HL-60/S4 (cell line): ENCODE measurements around the gene WDR81.

Experiments
- in situ Hi-C: fragments of 300-500 bp; cut with MboI; formaldehyde crosslinking; loops from 2 replicates; pipeline ENCODE4 v1.14.3; 2022; ENCODE audit warnings: low sequenced_read_pairs

WDR81 gene

DNA sequence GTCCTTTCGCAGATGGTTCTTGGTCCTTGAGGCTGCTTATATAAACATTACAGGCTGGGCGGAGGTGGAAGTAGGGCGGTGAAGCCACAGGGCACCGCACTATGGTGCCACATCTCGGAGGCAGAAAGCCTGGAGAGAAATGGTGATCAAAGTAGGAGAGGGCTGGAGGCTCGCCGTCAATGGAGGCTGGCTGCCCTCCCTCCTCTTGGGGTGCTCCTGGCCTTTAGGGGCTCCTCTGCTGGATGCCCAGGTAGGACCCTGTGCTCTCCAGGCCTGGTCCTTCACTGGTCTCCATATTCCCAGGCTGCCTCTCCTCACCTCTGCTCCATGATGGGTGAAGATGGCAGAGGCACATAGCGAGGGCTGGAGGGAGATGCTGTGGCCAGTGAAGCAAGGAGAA, 12.2 kb upstream of the WDR81 start:
- in situ Hi-C loops = loop anchor here (25.0 kb wide), 1 partner anchor 325 kb away; the partner anchor contains the start of genes DPH1, OVCA2 and RTN4RL1

- in situ Hi-C loops = loop anchor here (25.0 kb wide), 1 partner anchor 324 kb away; the partner anchor contains the start of genes DPH1, OVCA2 and RTN4RL1
These were observed 11.2 kb upstream of the WDR81 start for GRCh38 chr17:1713160-1713877.

DNA sequence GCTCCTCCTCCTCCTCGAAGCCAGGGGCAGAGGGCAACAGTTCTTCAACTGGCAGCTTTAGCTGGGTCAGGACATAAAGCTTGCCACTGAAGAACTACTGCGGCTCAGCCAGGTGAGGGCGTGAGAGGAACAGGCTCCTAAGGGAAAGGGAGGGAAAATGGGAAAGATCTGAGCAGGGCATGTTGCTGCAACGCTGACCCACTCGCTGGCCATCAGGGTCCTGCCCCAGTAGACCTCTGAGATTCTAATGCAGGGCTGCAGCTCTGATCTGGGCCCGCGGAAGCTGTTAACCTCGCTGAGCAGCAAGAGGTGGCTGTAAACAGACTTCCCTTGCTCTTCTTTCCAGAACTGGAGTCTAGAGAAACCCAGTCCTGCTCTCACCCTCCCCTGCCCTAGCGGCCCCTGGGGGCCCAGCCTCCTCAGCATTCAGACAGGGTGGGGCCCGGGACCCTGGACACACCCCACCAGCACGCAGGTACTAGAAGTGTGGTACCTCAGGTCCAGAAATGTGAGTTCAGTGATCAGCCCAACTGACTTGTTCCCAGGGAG, 10.6 kb upstream of the WDR81 start:
- in situ Hi-C loops = loop anchor here (25.0 kb wide), 1 partner anchor 323 kb away; the partner anchor contains the start of genes DPH1, OVCA2 and RTN4RL1

DNA sequence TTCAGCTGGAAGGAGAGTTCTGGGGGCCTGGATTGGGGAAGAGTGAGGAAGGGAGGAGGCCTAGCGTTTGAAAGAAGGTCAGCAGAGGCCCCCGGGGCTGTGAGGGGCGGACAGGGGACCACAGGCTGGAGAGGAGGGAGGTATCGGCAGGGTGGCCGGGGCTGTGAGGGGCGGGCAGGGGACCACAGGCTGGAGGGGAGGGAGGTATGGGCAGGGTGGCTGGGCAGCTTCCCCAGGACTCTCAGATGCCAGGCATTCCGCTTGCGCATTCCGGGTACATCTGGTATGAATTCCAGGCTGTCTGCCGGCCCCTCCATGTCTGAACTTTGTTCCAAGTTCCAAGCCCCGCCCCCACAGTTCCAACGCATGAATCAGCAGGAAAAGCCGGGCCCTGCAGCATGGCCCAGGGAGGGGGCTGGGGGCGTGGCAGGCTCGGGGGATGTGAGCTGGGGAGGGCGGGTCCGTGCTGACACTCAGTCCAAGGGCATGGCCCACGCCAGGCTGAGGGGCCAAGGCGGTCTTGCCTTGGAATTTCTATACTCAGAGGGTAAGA, 10.0 kb upstream of the WDR81 start:
- in situ Hi-C loops = loop anchor here (25.0 kb wide), 1 partner anchor 323 kb away; the partner anchor contains the start of genes DPH1, OVCA2 and RTN4RL1

GRCh38 chr17:1714980-1715802, 9.3 kb upstream of the WDR81 start:
- in situ Hi-C loops = loop anchor here (25.0 kb wide), 1 partner anchor 322 kb away; the partner anchor contains the start of genes DPH1, OVCA2 and RTN4RL1

- in situ Hi-C loops = loop anchor here (25.0 kb wide), 1 partner anchor 322 kb away; the partner anchor contains the start of genes DPH1, OVCA2 and RTN4RL1
These were observed 8.8 kb upstream of the WDR81 start for GRCh38 chr17:1715803-1716075.

- in situ Hi-C loops = loop anchor here (25.0 kb wide), 1 partner anchor 321 kb away; the partner anchor contains the start of genes DPH1, OVCA2 and RTN4RL1
These were observed 8.2 kb upstream of the WDR81 start for GRCh38 chr17:1716076-1716911.

DNA sequence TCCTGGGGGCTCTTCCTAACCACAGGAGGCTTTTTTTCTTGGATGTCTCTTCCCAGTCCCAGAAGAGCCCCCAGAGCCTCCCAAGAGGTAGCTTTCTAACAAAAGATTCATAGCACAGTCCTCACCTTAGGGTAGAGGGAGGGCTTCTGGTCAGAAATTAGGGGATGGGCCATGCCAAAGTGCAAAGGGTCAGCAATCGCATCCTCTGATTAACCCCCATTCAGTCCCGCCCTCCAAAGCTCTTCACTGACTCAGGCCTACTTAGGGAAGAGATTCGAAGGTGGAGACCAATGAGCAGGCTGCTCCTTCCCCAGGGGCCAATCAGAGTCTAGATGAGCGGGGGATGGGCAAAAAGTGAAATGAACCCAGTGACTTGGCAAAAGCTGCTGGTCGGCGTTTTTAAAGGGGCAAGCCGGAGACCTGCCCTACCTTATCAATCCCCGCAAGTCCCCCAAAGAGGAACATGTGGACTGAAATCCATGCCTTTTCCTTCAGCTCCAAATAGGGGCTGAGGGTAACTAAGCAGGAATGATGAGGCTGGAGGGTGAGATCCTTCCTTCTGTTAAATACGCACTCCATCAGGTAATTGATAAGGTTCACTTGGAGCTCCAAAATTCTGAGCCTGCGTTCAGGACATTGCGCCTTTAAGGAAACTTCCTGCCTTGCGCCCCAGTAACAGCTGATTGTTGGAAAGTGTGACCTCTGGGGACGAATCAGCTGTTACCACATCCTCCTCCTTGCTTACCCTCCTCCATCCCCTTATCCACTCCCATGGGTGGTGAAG, 7.4 kb upstream of the WDR81 start:
- in situ Hi-C loops = loop anchor here (25.0 kb wide), 1 partner anchor 320 kb away; the partner anchor contains the start of genes DPH1, OVCA2 and RTN4RL1

DNA sequence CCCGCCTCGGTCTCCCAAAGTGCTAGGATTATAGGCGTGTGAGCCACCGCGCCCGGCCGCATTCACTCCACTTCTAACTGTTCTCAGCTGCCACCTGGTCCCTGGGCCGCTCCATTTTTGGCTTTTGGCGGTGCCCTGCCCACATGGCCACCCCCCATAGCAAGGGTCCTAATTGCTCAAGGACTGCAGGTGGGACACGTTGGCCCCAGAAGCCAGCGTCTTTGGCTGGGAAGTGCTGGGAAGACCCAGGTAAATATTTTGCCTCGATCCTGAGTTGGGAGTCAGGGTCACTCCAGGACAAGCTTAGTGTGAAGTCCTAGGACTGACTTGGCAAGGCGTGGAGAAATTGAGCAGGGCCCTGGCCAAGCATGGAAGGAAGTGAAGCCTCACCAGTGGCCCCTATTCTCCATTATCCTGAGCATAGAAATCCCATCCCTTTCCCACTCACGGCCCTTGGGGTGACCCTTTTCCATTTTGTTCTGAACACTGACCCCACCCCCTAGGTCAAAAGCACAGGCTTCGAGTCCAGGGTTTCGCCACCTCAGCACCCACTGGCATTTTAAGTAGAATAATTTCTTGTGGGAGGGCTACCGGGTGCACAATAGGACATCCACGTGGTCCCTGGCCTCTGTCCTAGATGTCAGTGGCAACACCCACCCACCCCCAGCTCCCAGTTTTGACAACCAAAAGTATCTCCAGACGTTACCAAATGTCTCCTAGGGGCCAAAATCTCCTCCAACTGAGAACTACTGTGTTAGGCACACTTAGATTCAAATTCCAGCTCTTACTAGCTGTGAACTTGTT, 5.9 kb upstream of the WDR81 start:
- in situ Hi-C loops = loop anchor here (25.0 kb wide), 1 partner anchor 319 kb away; the partner anchor contains the start of genes DPH1, OVCA2 and RTN4RL1

GRCh38 chr17:1720856-1721386, 3.6 kb upstream of the WDR81 start:
- in situ Hi-C loops = loop anchor here (25.0 kb wide), 1 partner anchor 316 kb away; the partner anchor contains the start of genes DPH1, OVCA2 and RTN4RL1

DNA sequence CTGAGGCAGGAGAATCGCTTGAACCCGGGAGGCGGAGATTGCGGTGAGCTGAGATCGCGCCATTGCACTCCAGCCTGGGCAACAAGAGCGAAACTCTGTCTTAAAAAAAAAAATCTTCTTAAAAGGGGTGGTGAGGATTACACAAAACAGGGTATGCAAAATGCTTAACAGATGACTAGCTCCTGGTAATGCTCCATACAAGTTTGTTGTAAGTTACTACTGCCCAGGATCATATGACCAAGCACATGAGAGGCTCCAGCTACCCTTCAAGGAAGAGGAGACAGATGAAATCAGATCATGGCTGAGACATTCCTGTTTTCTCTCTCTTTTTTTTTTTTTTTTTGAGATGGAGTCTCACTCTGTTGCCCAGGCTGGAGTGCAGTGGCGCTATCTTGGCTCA, 2.5 kb upstream of the WDR81 start:
- in situ Hi-C loops = loop anchor here (25.0 kb wide), 1 partner anchor 315 kb away; the partner anchor contains the start of genes DPH1, OVCA2 and RTN4RL1

GRCh38 chr17:1724869-1725641, 551 bp downstream of the WDR81 start:
- in situ Hi-C loops = loop anchor here (25.0 kb wide), 1 partner anchor 312 kb away; the partner anchor contains the start of genes DPH1, OVCA2 and RTN4RL1

DNA sequence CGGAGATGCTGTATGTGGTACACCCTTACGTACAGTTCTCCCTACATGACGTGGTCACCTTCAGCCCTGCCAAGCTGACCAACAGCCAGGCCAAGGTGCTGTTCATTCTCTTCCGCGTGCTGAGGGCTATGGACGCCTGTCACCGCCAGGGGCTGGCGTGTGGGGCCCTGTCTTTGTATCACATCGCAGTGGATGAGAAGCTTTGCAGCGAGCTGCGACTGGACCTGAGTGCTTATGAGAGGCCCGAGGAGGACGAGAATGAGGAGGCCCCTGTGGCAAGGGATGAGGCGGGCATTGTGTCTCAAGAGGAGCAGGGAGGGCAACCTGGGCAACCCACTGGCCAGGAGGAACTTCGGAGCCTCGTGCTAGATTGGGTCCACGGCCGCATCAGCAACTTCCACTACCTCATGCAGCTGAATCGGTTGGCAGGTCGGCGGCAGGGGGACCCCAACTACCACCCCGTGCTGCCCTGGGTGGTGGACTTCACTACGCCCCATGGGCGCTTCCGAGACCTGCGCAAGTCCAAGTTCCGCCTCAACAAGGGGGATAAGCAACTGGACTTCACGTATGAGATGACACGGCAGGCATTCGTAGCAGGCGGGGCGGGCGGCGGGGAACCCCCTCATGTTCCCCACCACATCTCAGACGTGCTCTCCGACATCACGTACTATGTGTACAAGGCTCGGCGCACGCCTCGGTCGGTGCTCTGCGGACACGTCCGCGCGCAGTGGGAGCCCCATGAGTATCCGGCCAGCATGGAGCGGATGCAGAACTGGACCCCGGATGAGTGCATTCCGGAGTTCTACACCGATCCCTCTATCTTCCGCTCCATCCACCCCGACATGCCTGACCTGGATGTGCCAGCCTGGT, 1.4 kb downstream of the WDR81 start:
- in situ Hi-C loops = no loop called here

DNA sequence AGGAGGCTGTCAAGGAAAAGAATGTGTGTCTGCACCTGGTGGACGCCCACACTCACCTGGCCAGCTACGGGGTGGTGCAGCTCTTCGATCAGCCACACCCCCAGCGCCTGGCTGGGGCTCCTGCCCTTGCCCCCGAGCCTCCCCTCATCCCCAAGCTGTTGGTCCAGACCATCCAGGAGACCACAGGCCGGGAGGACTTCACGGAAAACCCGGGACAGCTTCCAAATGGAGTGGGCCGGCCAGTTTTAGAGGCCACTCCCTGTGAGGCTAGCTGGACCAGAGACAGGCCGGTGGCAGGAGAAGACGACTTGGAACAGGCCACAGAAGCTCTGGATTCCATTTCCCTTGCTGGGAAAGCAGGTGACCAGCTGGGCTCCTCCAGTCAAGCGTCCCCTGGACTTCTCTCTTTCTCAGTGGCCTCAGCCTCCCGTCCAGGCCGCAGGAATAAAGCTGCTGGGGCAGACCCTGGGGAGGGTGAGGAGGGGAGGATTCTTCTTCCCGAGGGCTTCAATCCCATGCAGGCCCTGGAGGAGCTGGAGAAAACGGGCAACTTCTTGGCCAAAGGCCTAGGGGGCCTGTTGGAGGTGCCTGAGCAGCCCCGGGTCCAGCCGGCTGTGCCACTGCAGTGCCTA, 2.2 kb downstream of the WDR81 start:
- in situ Hi-C loops = no loop called here

- in situ Hi-C loops = no loop called here
These were observed 2.8 kb downstream of the WDR81 start for GRCh38 chr17:1727258-1727789.
